HG03565 (cell line): Measurements from ENCODE around the gene NKD1.

Experiments used
- ATAC-seq: cut with Tn5 transposase; IDR thresholded peaks from one replicate; pipeline ENCODE4 v1.9.1; 2021; ENCODE audit warnings: mild to moderate bottlenecking, moderate library complexity; ENCODE audit not compliant: unreplicated experiment

NKD1 gene

GRCh38 chr16:50622643-50623369 lies 74.6 kb downstream of the NKD1 start:
- no peak for ATAC-seq

DNA sequence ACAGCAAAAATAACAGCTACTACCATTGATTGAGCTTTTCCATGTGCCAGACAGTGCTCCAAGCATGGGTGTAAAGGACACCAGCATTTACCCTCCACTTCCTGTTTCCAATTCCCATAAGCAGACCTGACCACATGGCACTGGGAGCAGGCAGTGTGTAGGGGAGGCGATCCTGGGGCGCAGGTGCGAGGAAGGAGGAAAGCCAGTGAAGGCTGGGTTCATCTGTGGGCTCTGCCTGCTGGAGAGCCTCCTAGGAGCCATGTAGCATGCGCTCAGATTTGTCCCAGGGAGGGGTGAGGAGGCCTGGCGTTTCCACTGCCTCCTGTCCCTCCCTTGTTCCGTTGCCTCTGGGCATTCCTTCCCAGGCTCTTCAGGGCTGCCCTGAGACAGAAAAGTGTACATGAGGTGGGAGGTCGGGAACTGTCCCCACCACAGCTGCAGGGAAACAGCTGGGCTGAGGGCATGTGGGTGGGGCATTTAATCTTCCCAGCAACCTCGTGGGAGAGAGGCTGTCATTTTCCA lies 76.3 kb downstream of the NKD1 start:
- ATAC-seq: no peak

- no peak for ATAC-seq
Measured at GRCh38 chr16:50625374-50625773, 77.2 kb downstream of the NKD1 start.

GRCh38 chr16:50626868-50627267 lies 78.7 kb downstream of the NKD1 start:
- ATAC-seq: no peak

DNA sequence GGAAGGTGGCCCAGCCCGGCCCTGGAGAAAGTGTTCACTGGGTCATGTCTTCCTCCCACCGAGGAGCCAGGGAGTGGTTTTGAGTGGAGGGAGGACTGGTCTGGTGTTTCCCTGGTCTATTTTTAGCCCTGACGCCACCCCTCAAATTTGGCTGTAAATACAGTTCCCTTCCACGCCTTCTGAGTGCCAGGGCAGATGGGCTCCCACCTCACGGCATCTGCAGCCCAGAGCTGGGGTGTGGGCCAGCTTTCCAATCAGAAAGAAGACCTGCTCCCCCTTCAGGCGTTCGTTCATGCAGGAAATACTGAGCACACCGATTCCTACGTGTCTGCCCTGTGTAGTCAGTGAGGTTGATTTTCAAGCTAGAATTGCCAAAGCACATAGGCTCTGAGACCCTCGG lies 79.2 kb downstream of the NKD1 start:
- no peak for ATAC-seq

GRCh38 chr16:50628156-50628802 lies 80.1 kb downstream of the NKD1 start:
- ATAC-seq: no peak

DNA sequence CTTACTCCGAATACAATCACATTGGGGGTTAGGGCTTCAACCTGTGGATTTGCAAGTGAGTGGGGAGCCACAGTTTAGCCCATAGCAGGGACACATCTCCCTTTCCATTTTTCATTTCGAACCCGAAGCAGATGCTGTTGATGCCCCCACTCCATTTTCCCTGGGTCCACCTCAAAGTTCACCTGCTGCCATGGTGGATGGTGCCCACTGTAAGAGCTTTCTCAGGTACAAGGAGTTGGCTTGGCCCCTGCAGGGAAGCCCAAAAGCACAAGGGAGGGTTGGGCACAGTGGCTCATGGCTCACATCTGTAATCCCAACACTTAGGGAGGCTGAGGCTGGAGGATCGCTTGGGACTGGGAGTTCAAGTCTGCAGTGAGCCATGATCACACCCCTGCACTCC lies 81.1 kb downstream of the NKD1 start:
- ATAC-seq: no peak

- no peak for ATAC-seq
Measured at GRCh38 chr16:50630394-50631020, 82.3 kb downstream of the NKD1 start.

DNA sequence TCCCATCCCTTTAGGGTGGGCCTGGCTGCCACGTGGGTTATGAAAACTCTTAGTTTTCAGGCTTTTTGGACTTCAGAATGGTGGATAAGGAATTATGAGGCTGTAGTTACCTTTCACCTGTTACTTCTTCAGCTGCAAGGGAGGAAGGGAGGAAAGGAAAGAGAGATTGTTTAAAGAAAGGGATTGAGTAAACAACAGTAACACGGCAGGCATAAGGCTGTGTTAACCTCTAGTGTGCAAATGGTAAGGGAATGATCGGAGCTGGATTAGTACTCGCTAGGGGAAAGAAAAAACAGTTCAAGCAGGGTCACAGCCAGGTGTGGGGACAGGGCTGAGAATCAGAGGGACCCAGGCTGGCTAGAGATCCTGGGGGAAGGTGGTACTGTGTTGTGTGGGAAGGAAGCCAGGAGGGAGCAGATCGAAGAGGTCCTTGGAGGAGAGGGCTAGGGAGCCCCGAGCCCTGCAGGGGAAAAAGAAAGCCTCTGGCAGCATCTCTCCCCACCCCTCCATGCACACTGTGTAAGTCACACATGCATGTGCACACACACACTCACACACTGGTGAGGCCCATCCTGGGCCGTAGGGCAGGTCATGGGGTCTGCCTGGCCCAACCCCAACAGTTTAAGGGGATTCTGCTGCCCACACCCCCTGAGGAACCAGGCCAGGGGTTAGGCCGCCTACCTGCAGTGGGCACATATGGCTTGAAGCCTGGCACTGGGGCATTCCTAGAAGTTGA lies 83.2 kb downstream of the NKD1 start:
- no peak for ATAC-seq

GRCh38 chr16:50631985-50632576 lies 83.9 kb downstream of the NKD1 start:
- no peak for ATAC-seq

DNA sequence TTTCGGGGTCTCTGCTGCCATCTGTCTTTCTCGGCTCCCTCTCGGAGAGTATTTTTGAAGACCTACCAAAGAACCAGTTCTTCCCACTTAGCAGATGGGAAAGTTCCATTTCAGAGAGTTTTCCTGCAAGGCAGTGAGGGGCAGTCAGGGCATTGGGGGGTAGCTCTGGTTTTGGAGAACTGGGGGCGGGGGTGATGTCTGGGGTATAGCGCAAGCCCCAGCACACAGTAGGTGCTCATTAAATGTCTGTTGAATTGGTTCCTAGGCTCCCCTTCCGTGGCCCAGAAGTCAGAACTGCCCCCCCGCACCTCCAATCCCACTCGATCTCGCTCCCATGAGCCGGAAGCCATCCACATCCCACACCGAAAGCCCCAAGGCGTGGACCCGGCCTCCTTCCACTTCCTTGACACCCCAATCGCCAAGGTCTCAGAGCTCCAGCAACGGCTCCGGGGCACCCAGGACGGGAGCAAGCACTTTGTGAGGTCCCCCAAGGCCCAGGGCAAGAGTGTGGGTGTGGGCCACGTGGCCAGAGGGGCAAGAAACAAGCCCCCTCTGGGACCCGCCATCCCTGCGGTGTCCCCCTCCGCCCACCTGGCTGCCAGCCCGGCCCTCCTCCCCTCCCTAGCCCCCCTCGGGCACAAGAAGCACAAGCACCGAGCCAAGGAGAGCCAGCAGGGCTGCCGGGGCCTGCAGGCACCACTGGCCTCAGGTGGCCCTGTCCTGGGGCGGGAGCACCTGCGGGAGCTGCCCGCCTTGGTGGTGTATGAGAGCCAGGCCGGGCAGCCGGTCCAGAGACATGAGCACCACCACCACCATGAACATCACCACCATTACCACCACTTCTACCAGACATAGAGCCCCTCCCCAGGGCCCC lies 85.0 kb downstream of the NKD1 start:
- no peak for ATAC-seq

DNA sequence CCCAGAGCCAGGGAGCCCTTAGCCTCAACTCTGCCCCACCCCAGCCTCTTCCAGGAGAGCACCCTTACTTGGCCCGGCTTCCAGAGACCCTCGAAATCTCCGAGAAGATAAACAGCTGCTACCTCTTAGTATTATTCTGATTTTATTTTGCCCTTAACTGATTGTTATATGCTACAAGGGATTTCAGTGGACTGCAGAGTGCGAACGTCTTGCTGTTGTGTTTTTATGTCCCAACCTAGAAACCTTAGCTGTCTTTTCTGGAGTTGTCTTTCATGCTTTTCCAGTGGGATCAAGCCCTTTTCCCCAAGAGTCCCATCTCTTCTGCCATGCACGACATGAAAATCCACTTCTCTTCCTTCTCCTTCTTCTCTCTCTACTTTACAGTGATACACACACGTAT lies 85.9 kb downstream of the NKD1 start:
- no peak for ATAC-seq

GRCh38 chr16:50634947-50635346 lies 86.8 kb downstream of the NKD1 start:
- no peak for ATAC-seq

DNA sequence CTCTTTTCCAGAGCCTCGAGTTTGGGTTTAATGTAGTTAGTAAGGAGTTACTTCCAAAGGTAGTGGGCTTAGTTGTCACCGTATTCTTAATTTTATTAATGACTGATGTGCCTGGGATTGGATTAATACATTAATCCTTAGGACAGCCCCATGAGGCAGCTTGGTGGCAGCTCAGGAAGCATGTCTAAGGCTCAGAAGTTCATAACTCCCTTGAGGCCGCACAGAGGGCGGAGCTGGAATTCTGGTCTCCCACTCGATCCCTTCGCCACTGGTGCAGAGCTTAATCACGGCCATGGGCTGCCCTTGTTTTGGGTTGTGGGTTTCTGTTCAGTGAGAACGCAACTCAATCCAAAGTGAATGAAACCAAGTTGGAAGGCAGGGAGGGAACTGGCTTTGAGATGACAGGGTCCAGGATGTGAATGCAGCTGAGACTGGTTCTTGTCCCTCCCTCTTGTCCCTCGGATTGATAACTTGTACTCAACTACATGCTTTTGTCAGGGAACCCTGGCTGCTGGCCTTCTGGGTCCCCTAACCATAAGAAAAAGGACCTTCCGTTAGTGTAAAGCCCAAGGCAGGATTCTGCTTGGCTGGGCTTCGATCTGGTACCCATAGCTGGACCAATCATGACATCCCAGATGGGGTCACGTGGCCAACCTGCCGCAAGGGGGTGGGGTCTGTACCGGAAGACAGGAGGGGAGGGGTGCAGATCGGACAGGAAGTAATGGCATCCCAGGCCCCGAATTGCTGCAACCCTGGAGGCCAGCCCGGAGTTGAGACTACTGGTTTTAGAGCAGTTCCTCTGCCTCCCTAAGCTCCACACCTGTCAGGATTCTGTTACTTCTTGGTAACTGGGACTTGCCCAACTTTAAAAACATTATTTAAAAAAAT lies 87.6 kb downstream of the NKD1 start:
- no peak for ATAC-seq

DNA sequence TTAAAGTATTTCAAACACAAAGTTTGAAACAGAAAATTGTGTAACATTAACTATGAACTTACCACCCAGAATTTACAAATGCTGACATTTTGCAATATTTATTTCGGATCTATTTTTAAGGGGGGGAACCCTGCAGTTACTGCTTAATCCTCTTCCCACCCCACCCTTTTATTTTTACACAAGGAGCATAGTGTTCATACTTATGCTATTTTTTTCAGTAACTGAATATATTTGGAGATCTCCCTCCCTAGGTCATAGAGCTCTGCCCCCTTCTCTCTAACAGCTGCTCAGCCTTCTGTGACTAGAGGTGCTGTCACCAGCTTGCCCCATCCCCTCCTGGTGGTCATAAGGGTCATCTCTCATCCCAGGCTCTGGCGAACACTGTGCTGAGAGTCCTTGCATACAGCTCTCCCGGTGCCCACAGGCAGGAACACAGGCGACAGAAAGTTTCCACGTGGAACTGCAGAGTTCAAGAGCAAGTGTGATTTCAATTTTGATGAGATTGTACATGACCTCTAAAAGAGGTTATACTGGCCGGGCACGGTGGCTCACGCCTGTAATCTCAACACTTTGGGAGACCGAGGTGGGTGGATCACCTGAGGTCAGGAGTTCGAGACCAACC lies 88.7 kb downstream of the NKD1 start:
- no peak for ATAC-seq

GRCh38 chr16:50637716-50638602 lies 89.8 kb downstream of the NKD1 start:
- no peak for ATAC-seq

- ATAC-seq: no peak
Measured at GRCh38 chr16:50638816-50639670, 90.8 kb downstream of the NKD1 start.
